ACHN (cell line): ENCODE data around the gene LRRC36.

Source experiments
- DNase-seq: peaks from one replicate; pipeline ENCODE4 v3.0.0-alpha.2; 2015
- in situ Hi-C: cut with HindIII; loops from 2 replicates; pipeline ENCODE4 v1.10.0; 2017; ENCODE audit warnings: low sequenced_read_pairs, low pct_ligation_motif_present, low pct_unique_long_range_greater_than_20kb

Gene LRRC36

GRCh38 chr16:67326472-67327309 lies at the start of gene LRRC36, which contains the start of gene KCTD19:
Gene LRRC36 (plus strand): TSS chr16:67326815. CDS start chr16:67326863, 48 bp downstream.
Gene KCTD19 (minus strand): TSS chr16:67326741. CDS start chr16:67326707, 34 bp downstream.
- in situ Hi-C loops: no loop called here
- DNase-seq: peak; percentile 96

GRCh38 chr16:67277294-67277998 lies 49.2 kb upstream of the LRRC36 start:
- in situ Hi-C loops: no loop called here
- peak; percentile 100 for DNase-seq

GRCh38 chr16:67277999-67278772 lies 48.4 kb upstream of the LRRC36 start:
- peak; percentile 80 for DNase-seq

GRCh38 chr16:67278773-67279295 lies 47.8 kb upstream of the LRRC36 start:
- in situ Hi-C loops: no loop called here
- peak; percentile 61 for DNase-seq

More at GRCh38 chr16:67277999-67278772, 48.4 kb upstream of the LRRC36 start:
- in situ Hi-C loops: no loop called here

GRCh38 chr16:67279296-67280089 lies 47.1 kb upstream of the LRRC36 start, which contains the start of gene PLEKHG4:
Gene PLEKHG4 (plus strand): TSS chr16:67279532. CDS start chr16:67280045, 513 bp downstream.
- peak; percentile 90 for DNase-seq

GRCh38 chr16:67280090-67281015 lies 46.3 kb upstream of the LRRC36 start:
- no peak for DNase-seq
- in situ Hi-C loops: no loop called here

More at GRCh38 chr16:67279296-67280089, 47.1 kb upstream of the LRRC36 start, which contains the start of gene PLEKHG4:
- in situ Hi-C loops: no loop called here

- no peak for DNase-seq
- in situ Hi-C loops: no loop called here
These were observed 44.8 kb upstream of the LRRC36 start for GRCh38 chr16:67281536-67282446.

GRCh38 chr16:67282447-67282805 lies 44.2 kb upstream of the LRRC36 start:
- in situ Hi-C loops: no loop called here
- DNase-seq: no peak

GRCh38 chr16:67283039-67283825 lies 43.4 kb upstream of the LRRC36 start:
- DNase-seq: no peak
- in situ Hi-C loops: no loop called here

- DNase-seq: no peak
- in situ Hi-C loops: no loop called here
These were observed 42.6 kb upstream of the LRRC36 start for GRCh38 chr16:67283826-67284555.

- DNase-seq: peak; percentile 28
- in situ Hi-C loops: no loop called here
These were observed 41.6 kb upstream of the LRRC36 start for GRCh38 chr16:67284699-67285646.

- DNase-seq: no peak
- in situ Hi-C loops: no loop called here
These were observed 40.0 kb upstream of the LRRC36 start for GRCh38 chr16:67286441-67287235.

- in situ Hi-C loops: no loop called here
- no peak for DNase-seq
These were observed 38.7 kb upstream of the LRRC36 start for GRCh38 chr16:67287960-67288359.
